Vagina (tissue), 2 donors: ENCODE data around the gene LY6G5B.

Experiments
- POLR2AphosphoS5 ChIP-seq, 2 donors: sonication (generic); formaldehyde crosslinking; IDR thresholded peaks; one replicate each; pipeline ENCODE4 v1.9.0; 2017; ENCODE audit warnings: antibody characterized with exemption in 2 of 2, mild to moderate bottlenecking in 2 of 2, low read depth in 1 of 2; ENCODE audit not compliant: insufficient read depth in 1 of 2
- TF ChIP-seq, protein P1 (sequence below), 3 experiments: fragments of 450-650 bp in 2 of 3; fragments of 200-600 bp in 1 of 3; sonication (generic) in 1 of 3; IDR thresholded peaks; one replicate each; pipeline ENCODE4 v1.5.1; 2017 to 2019; ENCODE audit warnings: antibody characterized with exemption in 3 of 3, mild to moderate bottlenecking in 2 of 3, moderate library complexity in 2 of 3

DNA sequence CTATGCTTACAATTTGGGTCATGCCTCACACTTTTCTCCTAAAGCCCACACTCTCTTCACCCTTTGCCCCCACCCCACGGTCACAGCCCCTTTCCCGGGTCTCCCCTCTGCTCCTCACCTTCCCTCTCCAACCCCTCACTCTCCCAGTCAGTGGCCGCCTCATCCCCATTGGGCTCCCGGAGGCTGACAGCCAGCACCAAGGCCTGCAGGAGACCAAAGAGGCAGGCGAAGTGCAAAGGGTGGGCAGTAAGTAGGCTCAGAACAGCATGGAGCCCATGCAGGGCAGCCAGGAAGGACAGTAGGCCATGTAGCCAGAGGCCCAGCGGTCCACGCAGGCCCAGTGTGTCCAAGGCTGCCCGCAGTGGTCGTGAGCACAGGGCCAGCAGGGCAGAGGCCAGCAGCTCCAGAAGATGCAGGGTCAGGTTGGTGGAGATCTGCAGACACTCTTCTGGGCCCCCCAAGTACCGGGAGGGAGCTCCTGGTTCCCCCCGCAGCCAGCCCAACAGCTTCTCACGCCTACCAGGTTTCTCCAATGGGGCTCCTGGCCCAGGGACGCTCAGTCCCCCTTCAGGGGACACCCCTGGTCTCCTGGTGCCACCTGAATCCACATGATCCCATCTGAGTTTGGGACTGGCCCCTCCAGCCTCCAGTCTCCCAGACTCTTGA is 10.7 kb upstream of the LY6G5B start:
- TF ChIP-seq, protein P1, sequence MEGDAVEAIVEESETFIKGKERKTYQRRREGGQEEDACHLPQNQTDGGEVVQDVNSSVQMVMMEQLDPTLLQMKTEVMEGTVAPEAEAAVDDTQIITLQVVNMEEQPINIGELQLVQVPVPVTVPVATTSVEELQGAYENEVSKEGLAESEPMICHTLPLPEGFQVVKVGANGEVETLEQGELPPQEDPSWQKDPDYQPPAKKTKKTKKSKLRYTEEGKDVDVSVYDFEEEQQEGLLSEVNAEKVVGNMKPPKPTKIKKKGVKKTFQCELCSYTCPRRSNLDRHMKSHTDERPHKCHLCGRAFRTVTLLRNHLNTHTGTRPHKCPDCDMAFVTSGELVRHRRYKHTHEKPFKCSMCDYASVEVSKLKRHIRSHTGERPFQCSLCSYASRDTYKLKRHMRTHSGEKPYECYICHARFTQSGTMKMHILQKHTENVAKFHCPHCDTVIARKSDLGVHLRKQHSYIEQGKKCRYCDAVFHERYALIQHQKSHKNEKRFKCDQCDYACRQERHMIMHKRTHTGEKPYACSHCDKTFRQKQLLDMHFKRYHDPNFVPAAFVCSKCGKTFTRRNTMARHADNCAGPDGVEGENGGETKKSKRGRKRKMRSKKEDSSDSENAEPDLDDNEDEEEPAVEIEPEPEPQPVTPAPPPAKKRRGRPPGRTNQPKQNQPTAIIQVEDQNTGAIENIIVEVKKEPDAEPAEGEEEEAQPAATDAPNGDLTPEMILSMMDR (IDR thresholded peaks at IDR 0.05): no peak
- no peak for TF ChIP-seq POLR2AphosphoS5 (IDR thresholded peaks at IDR 0.05; ENCODE audit: insufficient read depth in 1 of 2, low read depth in 1 of 2)
